GM15510 (cell line): ENCODE data around the gene BPIFB6.

ENCODE experiments used
- POLR2A ChIP-seq: IDR thresholded peaks from 3 replicates; pipeline ENCODE4 v1.6.1; 2011; ENCODE audit warnings: borderline replicate concordance; ENCODE audit not compliant: insufficient read length; ENCODE audit errors: extremely low read depth

BPIFB6 gene

DNA sequence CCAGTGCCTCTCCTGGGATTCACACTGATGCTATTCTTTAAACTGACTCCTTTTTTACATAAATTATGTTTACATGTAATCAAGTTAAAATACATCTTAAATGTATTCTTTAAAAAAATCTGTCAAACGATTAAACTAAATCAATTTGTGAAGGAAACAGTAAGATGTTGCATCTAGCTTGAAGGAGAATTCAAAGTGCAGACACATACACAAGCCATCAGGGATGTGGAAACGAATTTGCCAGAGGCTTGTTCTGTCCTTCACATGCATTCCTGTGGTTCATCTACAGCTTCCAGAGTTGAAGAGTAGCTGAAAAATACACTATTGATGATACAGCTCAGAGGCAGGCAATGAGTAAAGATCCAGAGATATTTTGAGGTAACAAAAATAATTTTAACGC is 15.0 kb downstream of the BPIFB6 start:
- no peak for TF ChIP-seq POLR2A

DNA sequence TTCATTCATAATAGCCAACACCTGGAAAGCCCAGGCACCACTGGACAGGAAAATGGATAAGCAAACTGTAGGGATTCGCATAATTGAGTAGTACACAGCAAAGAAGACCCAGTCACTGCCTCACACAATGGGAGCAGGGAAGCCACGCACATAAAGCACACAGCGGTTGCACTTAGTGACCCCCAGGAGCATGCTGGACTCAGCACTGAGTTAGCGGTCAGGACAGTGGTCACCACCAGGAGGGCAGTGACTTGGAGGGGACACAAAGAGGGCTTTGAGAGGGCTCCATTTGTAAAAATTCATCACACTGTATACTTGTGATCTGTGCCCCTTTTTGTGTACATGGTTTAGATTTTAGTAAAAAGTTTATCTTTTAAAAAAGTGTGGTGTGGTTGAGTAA is 19.9 kb downstream of the BPIFB6 start:
- no peak for TF ChIP-seq POLR2A

DNA sequence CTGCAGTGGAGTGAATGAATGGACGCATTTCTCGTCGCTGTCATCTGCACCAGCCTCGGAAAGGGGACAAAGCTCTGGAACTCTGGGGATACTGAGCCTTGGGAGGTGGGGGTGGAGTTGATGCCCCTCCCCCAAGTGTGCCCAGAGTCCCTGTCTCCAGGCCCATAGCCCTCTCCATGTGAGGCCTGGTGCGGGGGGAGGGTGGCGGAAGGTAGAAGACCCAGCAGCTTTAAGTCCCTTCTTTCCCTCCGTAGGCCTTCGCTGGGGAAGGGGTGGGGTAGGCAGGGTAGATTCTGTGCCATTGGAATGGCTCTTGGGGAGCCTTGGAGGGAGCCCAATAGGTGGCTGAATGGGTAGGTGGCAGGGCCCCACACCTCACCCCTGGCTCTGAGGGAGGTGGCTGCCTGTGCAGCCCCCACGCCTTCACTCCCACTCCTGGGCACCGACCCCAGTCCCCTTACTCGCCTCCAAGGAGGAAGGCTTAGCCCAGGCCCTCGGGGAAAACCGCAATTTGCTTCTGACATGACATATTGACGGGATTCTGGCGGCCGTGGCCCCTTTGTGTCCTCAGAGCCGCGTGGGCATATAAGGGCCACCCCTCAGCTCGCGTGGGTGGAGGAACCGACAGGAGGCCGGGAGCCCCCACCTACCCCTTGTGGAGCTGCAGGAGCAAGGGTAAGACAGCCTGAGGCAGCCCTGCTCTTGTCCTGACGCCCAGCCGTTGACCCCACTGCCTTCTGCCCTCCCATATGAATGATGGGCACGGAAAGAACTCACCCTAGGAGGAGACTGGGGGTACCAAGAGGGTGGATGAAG is 22.1 kb downstream of the BPIFB6 start, which contains the start of gene BPIFB3:
TSS of gene BPIFB3 (plus strand) at position 613 of the 816 bp plus-strand sequence. CDS start 1,533 bp downstream, outside the sequence.
- no peak for TF ChIP-seq POLR2A

DNA sequence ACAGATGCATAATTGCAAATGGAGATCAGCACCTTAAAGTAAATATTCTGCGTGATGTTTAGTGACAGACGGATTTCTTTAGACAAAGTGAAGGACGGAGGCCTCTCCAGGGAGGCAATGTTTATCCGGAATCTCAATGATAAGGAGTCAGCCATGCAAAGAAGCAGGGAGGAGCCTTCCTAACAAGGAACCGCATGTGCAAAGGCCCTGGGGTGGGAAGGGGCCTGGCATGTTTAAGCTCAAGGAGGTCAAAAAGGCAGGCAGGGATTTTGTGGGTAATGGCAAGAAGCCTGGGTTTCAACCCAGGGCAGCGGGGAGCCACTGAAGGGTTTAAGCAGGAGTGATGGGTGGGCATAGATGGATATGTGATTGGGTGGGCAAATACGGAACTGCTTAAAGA is 22.9 kb downstream of the BPIFB6 start:
- TF ChIP-seq POLR2A, result no peak

DNA sequence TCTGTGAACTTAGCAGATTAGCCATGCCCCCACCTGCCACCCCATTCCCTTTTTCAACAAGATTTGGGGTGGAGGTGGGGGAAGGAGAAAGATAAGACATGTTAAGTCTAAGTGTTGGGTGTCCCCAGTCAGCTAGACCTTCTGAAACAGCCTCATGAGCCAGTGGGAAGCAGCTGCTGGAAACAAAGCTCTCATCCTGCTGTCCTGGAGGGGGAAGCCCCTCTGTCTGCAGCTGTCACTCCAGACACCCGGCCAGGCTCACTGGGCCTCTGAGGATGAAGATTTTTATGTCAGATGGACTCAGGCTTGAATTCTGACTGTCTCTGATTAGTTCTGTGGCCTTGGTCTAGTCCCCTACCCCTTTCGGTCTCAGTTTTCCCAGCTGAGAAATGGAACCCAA is 23.3 kb downstream of the BPIFB6 start:
- TF ChIP-seq POLR2A, result no peak

DNA sequence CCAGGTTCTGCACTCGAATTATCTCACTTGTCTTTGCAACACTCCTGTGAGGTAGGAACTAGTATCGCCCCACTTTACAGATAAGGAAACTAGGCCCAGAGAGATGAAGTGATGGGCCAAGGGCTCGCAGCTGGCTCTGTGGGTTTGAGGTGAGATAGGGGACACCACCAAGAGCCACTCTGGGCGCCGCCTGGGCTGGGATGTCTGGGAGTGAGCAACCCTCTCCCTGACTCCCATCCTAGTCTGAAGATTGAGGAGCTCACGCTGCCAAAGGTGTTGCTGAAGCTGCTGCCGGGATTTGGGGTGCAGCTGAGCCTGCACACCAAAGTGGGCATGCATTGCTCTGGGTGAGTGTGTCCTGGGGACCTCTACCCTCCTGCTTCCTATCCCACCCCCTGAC is 27.7 kb downstream of the BPIFB6 start:
- TF ChIP-seq POLR2A, result no peak

DNA sequence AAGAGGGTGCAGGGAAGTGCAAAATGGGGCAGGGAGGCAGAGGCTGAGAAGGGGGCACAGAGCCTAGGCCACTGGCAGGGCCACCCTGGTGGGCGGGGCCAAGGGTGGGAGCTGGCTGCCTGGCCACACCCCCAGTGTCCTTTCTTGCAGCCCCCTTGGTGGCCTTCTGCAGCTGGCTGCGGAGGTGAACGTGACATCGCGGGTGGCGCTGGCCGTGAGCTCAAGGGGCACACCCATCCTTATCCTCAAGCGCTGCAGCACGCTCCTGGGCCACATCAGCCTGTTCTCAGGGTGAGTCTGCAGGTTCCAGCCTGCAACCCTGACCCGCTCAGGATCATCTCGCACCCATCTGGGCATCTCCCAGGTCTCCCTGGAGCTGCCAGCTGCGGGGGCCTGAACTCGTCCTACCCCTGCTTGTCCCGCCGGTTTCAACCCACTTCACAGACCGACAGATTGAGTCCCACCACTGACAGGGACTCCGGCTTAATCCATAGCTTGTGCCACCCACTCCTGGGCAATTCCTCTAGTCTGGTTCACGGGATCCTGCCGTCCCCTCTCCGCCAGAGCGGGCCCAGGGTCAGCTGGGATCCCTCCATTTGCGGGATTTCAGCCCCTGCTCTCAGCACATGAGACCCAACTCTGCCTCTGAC is 28.4 kb downstream of the BPIFB6 start:
- no peak for TF ChIP-seq POLR2A

DNA sequence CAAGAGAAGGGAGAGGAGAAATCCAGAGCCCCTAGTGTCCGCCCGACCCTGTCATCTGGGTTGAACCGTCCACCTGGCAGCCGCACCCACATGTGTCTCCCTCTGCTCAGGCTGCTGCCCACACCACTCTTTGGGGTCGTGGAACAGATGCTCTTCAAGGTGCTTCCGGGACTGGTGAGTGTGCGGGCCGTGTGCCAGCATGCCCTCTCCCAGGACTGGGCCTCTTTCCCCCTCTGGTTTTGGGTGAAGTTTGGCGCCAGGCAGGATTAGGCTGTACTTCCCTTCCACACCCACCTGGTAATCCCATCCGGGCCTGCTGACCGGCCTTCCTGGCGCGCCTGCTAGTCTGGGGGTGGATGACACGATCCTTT is 30.2 kb downstream of the BPIFB6 start:
- TF ChIP-seq POLR2A, result no peak

DNA sequence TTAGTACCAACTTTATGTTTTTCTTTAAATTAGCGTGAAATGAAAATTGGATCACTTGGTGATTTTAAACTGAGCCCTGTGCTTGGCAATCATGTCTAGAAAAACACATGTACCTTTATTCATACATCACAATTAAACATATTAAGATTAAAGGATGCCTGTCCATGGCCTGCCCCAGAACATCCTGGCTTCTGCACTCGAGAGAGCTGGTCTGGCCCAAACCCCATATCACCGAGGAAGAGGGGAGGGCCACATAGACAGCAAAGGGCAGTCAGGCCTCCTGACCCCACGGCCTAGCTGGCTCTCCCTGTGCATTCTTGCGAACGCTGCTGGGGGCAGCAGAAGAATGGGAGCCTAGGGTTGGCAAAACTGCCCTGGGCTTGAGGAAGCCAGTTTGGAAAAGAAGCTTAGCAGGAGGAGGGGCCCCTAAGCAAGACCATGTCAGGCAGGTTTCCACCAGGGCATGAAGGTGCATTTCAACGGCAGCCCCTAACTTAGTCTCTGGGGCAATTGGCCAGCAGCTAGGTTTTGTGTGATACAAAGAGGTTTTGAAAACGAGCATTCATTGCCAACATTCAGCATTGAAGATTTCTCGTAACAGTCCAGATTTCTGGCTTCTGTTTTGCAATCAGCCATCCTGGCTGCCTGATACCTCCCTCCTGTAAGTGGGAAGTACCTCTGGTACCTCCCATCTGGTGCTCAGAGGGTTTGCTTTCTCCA is 30.8 kb downstream of the BPIFB6 start:
- TF ChIP-seq POLR2A, result no peak

DNA sequence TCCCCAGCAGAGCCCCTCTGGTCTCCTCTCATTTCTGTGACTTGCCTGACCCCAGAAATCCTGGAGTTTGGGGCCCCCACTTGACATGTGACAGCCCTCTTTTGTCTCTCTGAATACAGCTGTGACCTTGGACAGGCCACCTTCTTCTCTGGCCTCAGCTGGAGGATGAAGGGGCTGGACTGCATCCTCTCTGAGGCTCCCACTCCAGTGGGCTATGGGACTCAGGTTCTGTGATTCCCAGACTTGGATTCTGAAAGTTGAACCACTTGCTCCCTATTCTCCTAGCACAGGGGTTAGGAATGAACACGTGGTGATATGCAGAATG is 31.3 kb downstream of the BPIFB6 start:
- no peak for TF ChIP-seq POLR2A

DNA sequence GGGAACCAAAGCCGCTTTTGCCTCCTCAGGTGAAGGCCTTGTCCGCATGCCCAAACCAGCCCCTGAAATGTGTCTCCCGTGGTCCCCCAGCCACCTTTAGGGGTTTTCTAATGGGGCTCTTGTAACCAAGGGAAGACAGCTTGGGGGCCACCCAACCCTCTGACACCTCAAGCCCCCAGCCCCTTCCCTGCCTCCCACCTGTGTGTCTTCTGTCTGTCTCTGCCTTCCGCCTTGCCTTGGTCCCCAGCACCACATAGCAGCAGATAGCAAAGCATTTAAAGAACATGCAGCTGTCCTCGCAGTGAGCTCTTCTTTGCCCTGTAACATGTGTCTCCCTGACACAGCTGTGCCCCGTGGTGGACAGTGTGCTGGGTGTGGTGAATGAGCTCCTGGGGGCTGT is 31.8 kb downstream of the BPIFB6 start:
- no peak for TF ChIP-seq POLR2A

DNA sequence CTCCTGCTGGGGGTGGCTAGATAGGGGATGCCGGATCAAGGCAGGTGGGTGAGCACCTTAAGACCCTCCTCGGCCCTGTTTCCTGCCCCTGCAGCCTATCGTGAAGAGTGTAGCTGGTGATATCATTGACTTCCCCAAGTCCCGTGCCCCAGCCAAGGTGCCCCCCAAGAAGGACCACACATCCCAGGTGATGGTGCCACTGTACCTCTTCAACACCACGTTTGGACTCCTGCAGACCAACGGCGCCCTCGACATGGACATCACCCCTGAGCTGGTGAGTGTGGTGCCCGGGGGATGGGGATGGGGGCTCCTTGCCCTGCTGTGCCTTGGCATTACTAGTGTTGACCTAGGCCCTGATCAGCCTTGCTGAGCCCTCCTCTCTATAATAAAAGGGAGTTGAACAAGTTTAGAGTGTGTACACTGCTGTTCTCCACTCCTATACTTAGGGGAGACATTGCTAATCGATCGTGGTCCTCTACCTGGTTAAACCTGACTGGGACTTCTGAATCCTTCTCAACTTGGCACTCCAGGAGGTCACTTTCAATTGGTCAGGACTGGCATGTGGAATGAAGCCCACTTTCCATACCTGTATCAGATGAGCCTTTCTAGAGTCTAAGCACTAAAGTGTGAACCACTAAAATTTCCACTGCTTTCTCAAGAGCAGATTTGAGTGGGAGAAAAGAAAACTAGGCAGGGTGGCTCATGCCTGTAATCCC is 33.3 kb downstream of the BPIFB6 start:
- no peak for TF ChIP-seq POLR2A

DNA sequence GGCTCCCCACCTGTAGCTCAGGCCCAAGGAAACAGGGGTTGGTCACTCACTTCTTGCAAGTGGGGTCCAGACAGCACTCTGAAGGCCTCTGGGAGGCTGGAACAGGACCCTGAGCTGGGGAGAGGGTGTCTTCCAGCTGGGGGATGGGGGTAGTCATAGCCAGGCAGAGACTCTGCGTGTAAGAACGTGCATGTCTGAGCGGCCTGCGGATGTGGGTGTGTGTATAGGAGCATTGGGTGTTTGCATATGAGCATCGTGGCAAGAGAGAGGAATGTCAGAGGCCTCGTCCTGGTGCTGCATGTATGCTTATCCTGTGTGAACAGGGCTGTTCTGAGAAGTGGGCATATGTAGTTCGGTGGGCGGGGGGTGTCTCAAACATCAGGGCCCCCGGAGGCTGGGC is 34.3 kb downstream of the BPIFB6 start:
- no peak for TF ChIP-seq POLR2A

DNA sequence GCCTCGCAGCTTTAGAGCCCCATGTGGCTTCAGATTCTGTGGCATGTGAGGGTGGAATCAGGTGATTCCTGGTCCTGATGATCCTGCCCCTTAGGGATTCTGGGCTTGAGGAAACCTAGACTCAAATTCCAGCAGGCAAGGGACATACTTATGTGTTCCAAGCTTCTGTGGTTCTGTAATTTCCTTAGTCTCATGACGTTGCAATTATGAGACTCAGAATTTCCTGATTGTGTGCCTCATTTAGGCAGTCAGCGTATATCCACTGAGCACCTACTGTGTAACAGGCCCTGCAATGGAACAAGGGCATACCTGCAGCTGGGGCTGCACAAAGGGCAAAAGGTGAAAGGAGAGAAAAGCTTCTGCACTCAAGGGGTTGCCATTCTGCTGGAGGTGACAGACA is 36.4 kb downstream of the BPIFB6 start:
- no peak for TF ChIP-seq POLR2A
